ENCODE results near the gene ST6GAL2. TPM values are rescaled to one million over a fixed set of nuclear protein-coding genes. Genes with fewer than 3 reads are reported as not detected.
A peak's percentile ranks its signal among the peaks of the same experiment; 100 is the strongest.

ST6GAL2 gene
- polyA plus RNA-seq, 3 donors, result not detected

- Histone ChIP-seq H4K20me1 (ENCODE audit: insufficient read depth, low read length) (no peaks in the 10 kb centered on the region), H2AFZ (ENCODE audit: insufficient read depth, low read depth, low read length, poor library complexity, severe bottlenecking) (no peak overlapping the region), H3K36me3 (replicated peaks in 1 of 2; ENCODE audit: control insufficient read depth in 1 of 2, insufficient read depth in 2 of 2, low read length in 2 of 2) (no peaks in the 10 kb centered on the region), H3K4me3 (replicated peaks in 1 of 3; ENCODE audit: low read depth in 2 of 3, low read length in 3 of 3) (no peak overlapping the region), H3K27ac (ENCODE audit: low read depth in 1 of 2, low read length in 2 of 2) (no peak overlapping the region), H3K4me1 (ENCODE audit: control insufficient read depth in 1 of 2, insufficient read depth in 2 of 2, low read length in 2 of 2) (no peaks in the 10 kb centered on the region), H3K27me3 (ENCODE audit: control insufficient read depth in 2 of 2, insufficient read depth in 2 of 2, low read length in 2 of 2) (no peaks in the 10 kb centered on the region), H3K4me2 (replicated peaks; ENCODE audit: extremely low read depth, low read length, poor library complexity, severe bottlenecking) (no peak overlapping the region), H3K9me3 (replicated peaks in 1 of 2; ENCODE audit: control insufficient read depth in 1 of 2, insufficient read depth in 1 of 2, low read length in 2 of 2) (peaks cover 7 to 12% of the 10 kb centered on the region in 2 donors), H3K9ac (ENCODE audit: insufficient read depth, low read length, poor library complexity, severe bottlenecking) (no peak overlapping the region), H3K79me2 (ENCODE audit: insufficient read depth, low read length) (no peaks in the 10 kb centered on the region)
- intact Hi-C loops (cut with micrococcal nuclease), result no loop called here
- DNase-seq, result no peak
- Mint-ChIP-seq H3K27ac (no peak overlapping the region), H3K4me1 (no peaks in the 10 kb centered on the region), H3K9me3 (peaks cover 0 to 7% (median 3%) of the 10 kb centered on the region in 7 donors), H3K36me3 (no peaks in the 10 kb centered on the region), H3K4me3 (no peak overlapping the region), H3K27me3 (ENCODE audit: low read depth in 3 of 3) (no peaks in the 10 kb centered on the region)
- TF ChIP-seq CTCF (IDR thresholded peaks at IDR 0.05), result no peak
- WGBS (ENCODE audit: insufficient coverage), result no CpG with 5 or more reads among the region's 2 CpGs
Observed at GRCh38 chr2:106847366-106847765, 38.6 kb downstream of the ST6GAL2 start.

- H4K20me1 ChIP-seq (ENCODE audit: insufficient read depth, low read length), result no peaks in the 10 kb centered on the region
- no peak overlapping the region for H2AFZ ChIP-seq (ENCODE audit: insufficient read depth, low read depth, low read length, poor library complexity, severe bottlenecking)
- H3K27me3 ChIP-seq (ENCODE audit: control insufficient read depth in 2 of 2, insufficient read depth in 2 of 2, low read length in 2 of 2), result no peaks in the 10 kb centered on the region
- Mint-ChIP-seq H3K4me1 (no peaks in the 10 kb centered on the region), H3K9me3 (peaks cover 0 to 9% (median 3%) of the 10 kb centered on the region in 7 donors), H3K27me3 (ENCODE audit: low read depth in 3 of 3) (no peaks in the 10 kb centered on the region), H3K4me3 (peak overlapping the region in 1 of 2 donors; percentile 37), H3K27ac (no peak overlapping the region), H3K36me3 (no peaks in the 10 kb centered on the region)
- H3K36me3 ChIP-seq (replicated peaks in 1 of 2; ENCODE audit: control insufficient read depth in 1 of 2, insufficient read depth in 2 of 2, low read length in 2 of 2), result no peaks in the 10 kb centered on the region
- no peak for DNase-seq
- peaks cover 7 to 15% of the 10 kb centered on the region in 2 donors for H3K9me3 ChIP-seq (replicated peaks in 1 of 2; ENCODE audit: control insufficient read depth in 1 of 2, insufficient read depth in 1 of 2, low read length in 2 of 2)
- no peaks in the 10 kb centered on the region for H3K4me1 ChIP-seq (ENCODE audit: control insufficient read depth in 1 of 2, insufficient read depth in 2 of 2, low read length in 2 of 2)
- no peak overlapping the region for H3K4me3 ChIP-seq (replicated peaks in 1 of 3; ENCODE audit: low read depth in 2 of 3, low read length in 3 of 3)
- H3K9ac ChIP-seq (ENCODE audit: insufficient read depth, low read length, poor library complexity, severe bottlenecking), result no peak overlapping the region
- 90% methylated on average over 5 of the region's 6 CpGs for WGBS (ENCODE audit: insufficient coverage)
- no peak overlapping the region for H3K4me2 ChIP-seq (replicated peaks; ENCODE audit: extremely low read depth, low read length, poor library complexity, severe bottlenecking)
- no peak for TF ChIP-seq CTCF (IDR thresholded peaks at IDR 0.05)
- H3K27ac ChIP-seq (ENCODE audit: low read depth in 1 of 2, low read length in 2 of 2), result no peak overlapping the region
- no peaks in the 10 kb centered on the region for H3K79me2 ChIP-seq (ENCODE audit: insufficient read depth, low read length)
- intact Hi-C loops (cut with micrococcal nuclease), result no loop called here
Observed at GRCh38 chr2:106845716-106846115, 40.3 kb downstream of the ST6GAL2 start.

Data from CD14-positive monocyte (primary cell).